HEK293 (cell line): Measurements from ENCODE around the gene SDF2L1.
A peak's percentile ranks its signal among the peaks of the same experiment; 100 is the strongest.

Experiments used
- CTCF ChIA-PET: fragments of 350-600 bp; formaldehyde crosslinking; extraction: SDS; loops from one replicate; lab custom pipeline; 2021; ENCODE audit warnings: antibody characterized with exemption; lab: Yijun Ruan, JAX
- POLR2A ChIA-PET: fragments of 300-600 bp; formaldehyde crosslinking; extraction: SDS; loops from one replicate; lab custom pipeline; 2020; ENCODE audit warnings: antibody characterized with exemption, inconsistent platforms; lab: Yijun Ruan, JAX
- H3K27ac ChIP-seq: fragments of 200-500 bp; sonication (Bioruptor generic); 2 replicates; pipeline ENCODE4 v1.5.1; 2014; ENCODE audit warnings: low read depth, low read length, control low read depth, inconsistent platforms; ENCODE audit errors: extremely low read depth
- H3K36me3 ChIP-seq, 2 experiments: fragments of 200-500 bp in 1 of 2; sonication (Bioruptor generic) in 1 of 2; 1 replicate in 1 of 2; 2 replicates in 1 of 2; pipeline ENCODE4 v1.5.1; 2014 to 2017; ENCODE audit warnings: inconsistent platforms in 2 of 2, low read length in 2 of 2; ENCODE audit not compliant: control insufficient read depth in 2 of 2, insufficient read depth in 1 of 2
- H3K4me1 ChIP-seq: fragments of 200-500 bp; sonication (Bioruptor generic); 2 replicates; pipeline ENCODE4 v1.5.1; 2014; ENCODE audit warnings: mild to moderate bottlenecking, low read length, inconsistent platforms; ENCODE audit not compliant: control insufficient read depth, insufficient read depth
- H3K4me3 ChIP-seq: 2 replicates; pipeline ENCODE4 v1.5.1; 2011; ENCODE audit warnings: low read depth, mild to moderate bottlenecking, control low read depth, low read length, moderate library complexity
- H3K9me3 ChIP-seq: fragments of 200-500 bp; sonication (Bioruptor generic); 2 replicates; pipeline ENCODE4 v1.5.1; 2014; ENCODE audit warnings: low read depth, low read length, inconsistent platforms; ENCODE audit not compliant: control insufficient read depth, insufficient read depth
- GLIS2 ChIP-seq: fragments of 450-650 bp; formaldehyde crosslinking; IDR thresholded peaks from 2 replicates; pipeline ENCODE4 v1.5.1; 2016; ENCODE audit warnings: missing biosample characterization, missing genetic modification characterization
- KLF1 ChIP-seq: fragments of 450-650 bp; formaldehyde crosslinking; IDR thresholded peaks from 2 replicates; pipeline ENCODE4 v1.5.1; 2016; ENCODE audit warnings: missing biosample characterization, missing genetic modification characterization
- PRDM10 ChIP-seq: fragments of 450-650 bp; formaldehyde crosslinking; IDR thresholded peaks from 2 replicates; pipeline ENCODE4 v1.5.1; 2016; ENCODE audit warnings: missing biosample characterization, missing genetic modification characterization
- SP2 ChIP-seq: fragments of 450-650 bp; formaldehyde crosslinking; IDR thresholded peaks from 2 replicates; pipeline ENCODE4 v1.5.1; 2016; ENCODE audit warnings: missing biosample characterization, missing genetic modification characterization
- SP7 ChIP-seq: fragments of 450-650 bp; formaldehyde crosslinking; IDR thresholded peaks from 2 replicates; pipeline ENCODE4 v1.5.1; 2016; ENCODE audit warnings: missing biosample characterization, missing genetic modification characterization
- ZBTB10 ChIP-seq: fragments of 450-650 bp; formaldehyde crosslinking; IDR thresholded peaks from 2 replicates; pipeline ENCODE4 v1.5.1; 2016; ENCODE audit warnings: missing biosample characterization, missing genetic modification characterization
- ZBTB26 ChIP-seq: fragments of 450-650 bp; formaldehyde crosslinking; optimal IDR thresholded peaks from 2 replicates; pipeline ENCODE3; 2016; ENCODE audit warnings: missing biosample characterization, mild to moderate bottlenecking, missing genetic modification characterization
- ZBTB8A ChIP-seq: fragments of 450-650 bp; formaldehyde crosslinking; IDR thresholded peaks from 2 replicates; pipeline ENCODE4 v1.5.1; 2016; ENCODE audit warnings: missing biosample characterization, missing genetic modification characterization
- ZNF501 ChIP-seq: fragments of 450-650 bp; formaldehyde crosslinking; IDR thresholded peaks from 2 replicates; pipeline ENCODE4 v1.5.1; 2016; ENCODE audit warnings: missing biosample characterization, missing genetic modification characterization
- ZNF600 ChIP-seq: fragments of 450-650 bp; formaldehyde crosslinking; IDR thresholded peaks from 2 replicates; pipeline ENCODE4 v1.5.1; 2016; ENCODE audit warnings: missing biosample characterization, missing genetic modification characterization
- TF ChIP-seq, protein P1 (sequence below): fragments of 450-650 bp; formaldehyde crosslinking; IDR thresholded peaks from 2 replicates; pipeline ENCODE4 v1.5.1; 2017; ENCODE audit warnings: missing biosample characterization, missing genetic modification characterization
- TF ChIP-seq, protein P2 (sequence below): fragments of 450-650 bp; formaldehyde crosslinking; IDR thresholded peaks from 2 replicates; pipeline ENCODE4 v1.5.1; 2016; ENCODE audit warnings: missing biosample characterization, missing genetic modification characterization, borderline replicate concordance
- TF ChIP-seq, protein P3 (sequence below): fragments of 450-650 bp; formaldehyde crosslinking; IDR thresholded peaks from 2 replicates; pipeline ENCODE4 v1.5.0; 2017; ENCODE audit warnings: missing biosample characterization, missing genetic modification characterization, borderline replicate concordance

SDF2L1 gene

DNA sequence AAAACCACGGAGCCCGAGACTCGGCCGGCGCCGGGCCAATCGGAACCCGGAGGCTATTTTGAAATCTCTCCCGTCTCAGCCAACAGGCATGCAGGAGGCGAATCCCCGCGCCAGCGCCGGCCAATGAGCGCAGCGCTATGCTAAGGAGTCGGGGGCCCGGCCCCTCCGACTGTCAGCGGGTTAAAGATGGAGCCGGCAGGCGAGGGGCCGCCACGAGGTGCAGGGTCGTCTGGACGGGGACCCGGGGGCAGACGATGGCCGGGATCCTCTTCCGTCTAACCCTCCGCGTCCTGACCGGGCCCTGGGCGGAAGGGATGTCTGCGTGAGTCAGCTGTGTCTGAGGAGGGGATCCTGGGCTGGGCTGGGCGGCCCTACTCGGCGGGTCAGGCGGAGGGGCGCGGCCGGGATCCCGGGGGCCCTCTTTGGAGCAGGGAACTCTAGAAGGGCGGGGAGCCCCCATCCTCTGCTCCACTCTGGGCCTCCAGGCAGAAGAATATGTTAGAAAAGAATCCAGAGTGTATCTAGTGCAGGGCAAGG, 10.0 kb downstream of the SDF2L1 start (continued):
- TF ChIP-seq ZBTB26 (peak; percentile 33), SP7 (tag by site-specific recombination) (peak; percentile 56; the same call in 1 of the 2 replicates), SP2 (tag by site-specific recombination) (peak; percentile 86)
- TF ChIP-seq, all 188 proteins: peak for 35

DNA sequence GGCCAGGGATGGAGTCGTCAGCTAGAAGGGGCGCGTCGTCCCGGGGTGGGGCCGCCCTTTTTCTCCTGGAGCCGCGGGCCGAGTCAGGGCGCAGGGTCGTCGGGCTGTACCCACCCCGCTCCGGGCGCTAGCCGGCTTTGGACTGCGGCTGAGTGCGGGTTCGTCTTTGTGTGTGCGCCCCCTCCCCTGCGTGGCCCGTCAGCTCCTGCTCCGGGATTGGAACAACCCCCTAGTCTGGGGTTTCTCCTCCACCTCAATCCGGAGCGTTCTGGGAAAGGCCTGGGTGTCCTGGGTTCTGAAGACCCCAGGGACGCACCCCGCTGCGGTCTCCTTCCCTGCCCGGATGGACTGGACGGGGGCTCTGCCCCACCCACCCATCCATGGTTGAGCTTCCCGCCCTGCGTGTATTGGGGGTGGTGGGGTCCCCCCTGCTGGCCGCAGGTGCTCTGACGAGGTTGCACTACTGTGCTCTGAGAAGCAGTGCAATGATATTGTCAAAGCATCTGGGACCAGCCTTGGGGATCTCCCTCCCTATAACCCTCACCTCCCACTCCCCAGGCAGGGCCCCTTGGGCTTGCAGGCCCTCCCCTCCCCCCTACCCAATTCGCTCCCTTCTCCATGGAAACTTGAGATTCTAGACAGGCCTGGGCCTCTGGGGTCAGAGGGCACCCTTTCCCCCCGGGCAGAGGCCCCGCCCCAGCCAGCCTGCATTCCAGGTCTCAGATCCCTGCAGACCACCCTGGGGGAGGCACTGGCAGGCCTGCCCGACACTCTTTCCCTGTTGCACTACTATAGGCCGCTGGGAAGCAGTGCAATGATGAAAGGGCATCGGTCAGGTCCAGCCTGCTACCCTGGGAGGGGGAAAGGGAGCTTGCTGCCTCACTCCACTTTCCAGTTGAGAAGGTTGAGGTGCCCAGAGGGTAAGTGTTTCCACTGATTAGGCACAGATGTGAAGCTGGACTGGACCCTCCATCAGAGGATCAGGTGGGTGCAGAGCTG, 10.7 kb downstream of the SDF2L1 start:
- ChIA-PET POLR2A (interaction anchor here (0.8 to 3.2 kb wide), 4 partner anchors 10 to 25 kb away, joined by 4 to 18 read pairs (median 9); partner anchors contain the start of genes PPIL2 and SDF2L1), CTCF (interaction anchor here (1.2 to 4.8 kb wide), 2 partner anchors 10 to 20 kb away, joined by 3 to 25 read pairs; partner anchors contain the start of genes CCDC116 and SDF2L1)
- peak overlapping the region; percentile 83 for H3K4me3 ChIP-seq
- no peaks in the 10 kb centered on the region for H3K9me3 ChIP-seq
- H3K36me3 ChIP-seq = peaks cover 0 to 33% of the 10 kb centered on the region in 2 experiments; a peak in 2 of 3 replicates
- no peaks in the 10 kb centered on the region for H3K4me1 ChIP-seq
- peak overlapping the region; percentile 48; the same call in 1 of the 2 replicates for H3K27ac ChIP-seq
- TF ChIP-seq ZNF501 = 0 out of 2 replicates have a peak, but pooled peaks have one; percentile 13
- TF ChIP-seq ZBTB10 (tag by site-specific recombination) = 0 out of 2 replicates have a peak, but pooled peaks have one; percentile 2
- 0 out of 2 replicates have a peak, but pooled peaks have one; percentile 37 for TF ChIP-seq KLF1 (tag by site-specific recombination)
- TF ChIP-seq, protein P1, sequence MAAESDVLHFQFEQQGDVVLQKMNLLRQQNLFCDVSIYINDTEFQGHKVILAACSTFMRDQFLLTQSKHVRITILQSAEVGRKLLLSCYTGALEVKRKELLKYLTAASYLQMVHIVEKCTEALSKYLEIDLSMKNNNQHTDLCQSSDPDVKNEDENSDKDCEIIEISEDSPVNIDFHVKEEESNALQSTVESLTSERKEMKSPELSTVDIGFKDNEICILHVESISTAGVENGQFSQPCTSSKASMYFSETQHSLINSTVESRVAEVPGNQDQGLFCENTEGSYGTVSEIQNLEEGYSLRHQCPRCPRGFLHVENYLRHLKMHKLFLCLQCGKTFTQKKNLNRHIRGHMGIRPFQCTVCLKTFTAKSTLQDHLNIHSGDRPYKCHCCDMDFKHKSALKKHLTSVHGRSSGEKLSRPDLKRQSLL (tag by site-specific recombination) = no peak
- TF ChIP-seq, protein P2, sequence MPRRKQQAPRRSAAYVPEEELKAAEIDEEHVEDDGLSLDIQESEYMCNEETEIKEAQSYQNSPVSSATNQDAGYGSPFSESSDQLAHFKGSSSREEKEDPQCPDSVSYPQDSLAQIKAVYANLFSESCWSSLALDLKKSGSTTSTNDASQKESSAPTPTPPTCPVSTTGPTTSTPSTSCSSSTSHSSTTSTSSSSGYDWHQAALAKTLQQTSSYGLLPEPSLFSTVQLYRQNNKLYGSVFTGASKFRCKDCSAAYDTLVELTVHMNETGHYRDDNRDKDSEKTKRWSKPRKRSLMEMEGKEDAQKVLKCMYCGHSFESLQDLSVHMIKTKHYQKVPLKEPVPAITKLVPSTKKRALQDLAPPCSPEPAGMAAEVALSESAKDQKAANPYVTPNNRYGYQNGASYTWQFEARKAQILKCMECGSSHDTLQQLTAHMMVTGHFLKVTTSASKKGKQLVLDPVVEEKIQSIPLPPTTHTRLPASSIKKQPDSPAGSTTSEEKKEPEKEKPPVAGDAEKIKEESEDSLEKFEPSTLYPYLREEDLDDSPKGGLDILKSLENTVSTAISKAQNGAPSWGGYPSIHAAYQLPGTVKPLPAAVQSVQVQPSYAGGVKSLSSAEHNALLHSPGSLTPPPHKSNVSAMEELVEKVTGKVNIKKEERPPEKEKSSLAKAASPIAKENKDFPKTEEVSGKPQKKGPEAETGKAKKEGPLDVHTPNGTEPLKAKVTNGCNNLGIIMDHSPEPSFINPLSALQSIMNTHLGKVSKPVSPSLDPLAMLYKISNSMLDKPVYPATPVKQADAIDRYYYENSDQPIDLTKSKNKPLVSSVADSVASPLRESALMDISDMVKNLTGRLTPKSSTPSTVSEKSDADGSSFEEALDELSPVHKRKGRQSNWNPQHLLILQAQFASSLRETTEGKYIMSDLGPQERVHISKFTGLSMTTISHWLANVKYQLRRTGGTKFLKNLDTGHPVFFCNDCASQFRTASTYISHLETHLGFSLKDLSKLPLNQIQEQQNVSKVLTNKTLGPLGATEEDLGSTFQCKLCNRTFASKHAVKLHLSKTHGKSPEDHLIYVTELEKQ = no peak
- peak; percentile 48; the same call in 1 of the 2 replicates for TF ChIP-seq GLIS2 (tag by site-specific recombination)
- peak; percentile 67 for TF ChIP-seq ZBTB8A (tag by site-specific recombination)

DNA sequence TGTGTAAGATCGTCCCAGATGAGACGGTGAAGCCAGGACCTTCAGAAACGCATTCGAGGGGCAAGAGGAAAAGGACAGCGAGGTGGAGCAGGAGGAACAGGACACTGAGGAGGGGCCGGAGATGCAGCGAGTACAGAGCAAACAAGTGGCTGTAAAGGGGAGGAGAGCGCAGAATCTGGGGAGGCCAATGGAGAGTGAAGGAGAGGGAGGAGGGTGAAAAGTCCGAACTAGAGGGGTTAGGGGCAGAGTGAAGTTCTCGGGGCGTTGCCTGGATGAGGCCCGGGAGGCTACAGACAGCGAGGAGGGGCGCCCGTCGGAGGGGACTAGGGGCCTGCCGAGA, 14.9 kb downstream of the SDF2L1 start:
- ChIA-PET POLR2A (interaction anchor here (0.9 kb wide), 1 partner anchor 9 kb away, joined by 3 read pairs; the partner anchor contains the start of gene PPIL2), CTCF (interaction anchor here (0.9 kb wide), 1 partner anchor 14 kb away, joined by 3 read pairs; no protein-coding TSS in a partner anchor)
- no peaks in the 10 kb centered on the region for H3K4me1 ChIP-seq
- H3K36me3 ChIP-seq = peaks cover 0 to 18% of the 10 kb centered on the region in 2 experiments; a peak in 2 of 3 replicates
- no peak overlapping the region for H3K27ac ChIP-seq
- peak overlapping the region; percentile 50 for H3K4me3 ChIP-seq
- H3K9me3 ChIP-seq = no peaks in the 10 kb centered on the region
- TF ChIP-seq, protein P3, sequence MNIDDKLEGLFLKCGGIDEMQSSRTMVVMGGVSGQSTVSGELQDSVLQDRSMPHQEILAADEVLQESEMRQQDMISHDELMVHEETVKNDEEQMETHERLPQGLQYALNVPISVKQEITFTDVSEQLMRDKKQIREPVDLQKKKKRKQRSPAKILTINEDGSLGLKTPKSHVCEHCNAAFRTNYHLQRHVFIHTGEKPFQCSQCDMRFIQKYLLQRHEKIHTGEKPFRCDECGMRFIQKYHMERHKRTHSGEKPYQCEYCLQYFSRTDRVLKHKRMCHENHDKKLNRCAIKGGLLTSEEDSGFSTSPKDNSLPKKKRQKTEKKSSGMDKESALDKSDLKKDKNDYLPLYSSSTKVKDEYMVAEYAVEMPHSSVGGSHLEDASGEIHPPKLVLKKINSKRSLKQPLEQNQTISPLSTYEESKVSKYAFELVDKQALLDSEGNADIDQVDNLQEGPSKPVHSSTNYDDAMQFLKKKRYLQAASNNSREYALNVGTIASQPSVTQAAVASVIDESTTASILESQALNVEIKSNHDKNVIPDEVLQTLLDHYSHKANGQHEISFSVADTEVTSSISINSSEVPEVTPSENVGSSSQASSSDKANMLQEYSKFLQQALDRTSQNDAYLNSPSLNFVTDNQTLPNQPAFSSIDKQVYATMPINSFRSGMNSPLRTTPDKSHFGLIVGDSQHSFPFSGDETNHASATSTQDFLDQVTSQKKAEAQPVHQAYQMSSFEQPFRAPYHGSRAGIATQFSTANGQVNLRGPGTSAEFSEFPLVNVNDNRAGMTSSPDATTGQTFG = no peak
- TF ChIP-seq PRDM10 (tag by site-specific recombination) (0 out of 2 replicates have a peak, but pooled peaks have one; percentile 28), ZNF600 (peak; percentile 60; the same call in 1 of the 2 replicates)
